Stomach (tissue), 4 donors: ENCODE measurements around the gene WWOX.

Source experiments
- CTCF ChIP-seq, 7 experiments: fragments of 450-650 bp in 4 of 7; fragments of 200-600 bp in 3 of 7; sonication (generic) in 3 of 7; IDR thresholded peaks; one replicate each; pipeline ENCODE4 v1.5.1; 2016 to 2019; ENCODE audit warnings: antibody characterized with exemption in 7 of 7, control low read depth in 2 of 7, mild to moderate bottlenecking in 1 of 7
- POLR2AphosphoS5 ChIP-seq, 3 donors: sonication (generic); formaldehyde crosslinking; IDR thresholded peaks; one replicate each; pipeline ENCODE4 v1.6.1; 2016; ENCODE audit warnings: antibody characterized with exemption in 3 of 3

- no peak for TF ChIP-seq CTCF (IDR thresholded peaks at IDR 0.05)
- TF ChIP-seq POLR2AphosphoS5 (IDR thresholded peaks at IDR 0.05) = no peak
Measured at GRCh38 chr16:78118469-78119025, 19.1 kb downstream of the WWOX start.
